HUDEP-2 (cell line): ENCODE measurements around the gene IFNA14.
A peak's percentile ranks its signal among the peaks of the same experiment; 100 is the strongest.
"Not testable (repeated sequence)": the region's sequence is repeated elsewhere in the genome, so short reads cannot be mapped to it uniquely, and the experiment has no call there.

Experiments used
- DNase-seq, 76 experiments: peaks; one replicate each; lab custom pipeline; 2025; ENCODE audit not compliant: unreplicated experiment in 76 of 76; lab: John Stamatoyannopoulos, UW

The IFNA14 gene

GRCh38 chr9:21239911-21240310 lies at the start of gene IFNA14:
Gene IFNA14, minus strand, starts transcription at chr9:21240005. Its CDS starts 70 bp downstream, at chr9:21239935.
- no peak for DNase-seq

GRCh38 chr9:21287280-21287679 lies 47.5 kb upstream of the IFNA14 start:
- DNase-seq, result no peak

GRCh38 chr9:21286659-21287058 lies 46.9 kb upstream of the IFNA14 start:
- DNase-seq, result no peak

- no peak for DNase-seq
These were observed 46.3 kb upstream of the IFNA14 start for GRCh38 chr9:21286099-21286498.

GRCh38 chr9:21281275-21281674 lies 41.5 kb upstream of the IFNA14 start:
- DNase-seq, result no peak

GRCh38 chr9:21268347-21268657 lies 28.5 kb upstream of the IFNA14 start:
- DNase-seq, result no peak

GRCh38 chr9:21267485-21268346 lies 27.9 kb upstream of the IFNA14 start:
- DNase-seq, result no peak

GRCh38 chr9:21266733-21267484 lies 27.1 kb upstream of the IFNA14 start:
- no peak for DNase-seq

GRCh38 chr9:21265421-21266189 lies 25.8 kb upstream of the IFNA14 start:
- DNase-seq, result no peak

GRCh38 chr9:21255538-21256212 lies 15.9 kb upstream of the IFNA14 start:
- no peak for DNase-seq

- DNase-seq, result peak in 1 of 76 experiments; percentile 16
These were observed 13.1 kb upstream of the IFNA14 start for GRCh38 chr9:21252721-21253547.

GRCh38 chr9:21251638-21252037 lies 11.8 kb upstream of the IFNA14 start:
- no peak for DNase-seq

GRCh38 chr9:21251190-21251589 lies 11.4 kb upstream of the IFNA14 start:
- DNase-seq, result no peak

- no peak for DNase-seq
These were observed 5.0 kb upstream of the IFNA14 start for GRCh38 chr9:21244836-21245235.

- DNase-seq, result not testable (repeated sequence)
These were observed 3.5 kb downstream of the IFNA14 start for GRCh38 chr9:21236360-21236714.

GRCh38 chr9:21235468-21236359 lies 4.1 kb downstream of the IFNA14 start:
- DNase-seq, result peak in 15 of 76 experiments; percentile 0 to 29 (median 14)

- no peak for DNase-seq
These were observed 5.6 kb downstream of the IFNA14 start for GRCh38 chr9:21234153-21234687.

- DNase-seq, result no peak
These were observed 6.5 kb downstream of the IFNA14 start for GRCh38 chr9:21233258-21233657.

- no peak for DNase-seq
These were observed 11.7 kb downstream of the IFNA14 start, which contains the start of gene IFNA17 for GRCh38 chr9:21228122-21228521. Gene IFNA17, minus strand, starts transcription at chr9:21228222. Its CDS starts 49 bp downstream, at chr9:21228173.
